Gastrocnemius medialis (tissue), 4 donors: ENCODE results near the gene ATP11B. TPM values are rescaled to one million over a fixed set of nuclear protein-coding genes. Genes with fewer than 3 reads are reported as not detected.

ENCODE experiments used
- ATAC-seq, 2 donors: fragments of 150-250 bp; one replicate each; pipeline ENCODE4 v1.9.1; 2016
- DNase-seq, 2 donors: peaks; one replicate each; pipeline ENCODE4 v3.0.0-alpha.2; 2019
- H3K27ac ChIP-seq, 4 donors: fragments of 200-600 bp; sonication (generic); 1 replicate in 1 of 4; 2 replicates in 3 of 4; pipeline ENCODE4 v1.5.1; 2016 to 2018; ENCODE audit warnings: mild to moderate bottlenecking in 2 of 4, moderate library complexity in 1 of 4
- H3K27me3 ChIP-seq, 3 donors: fragments of 200-600 bp; sonication (generic) in 2 of 3; 1 replicate in 1 of 3; 2 replicates in 2 of 3; pipeline versions ENCODE4 v1.5.1 to v1.6.0; 2016 to 2019; ENCODE audit warnings: mild to moderate bottlenecking in 1 of 3, moderate library complexity in 1 of 3
- H3K36me3 ChIP-seq, 2 donors: fragments of 200-600 bp; sonication (generic) in 1 of 2; one replicate each; pipeline ENCODE4 v1.5.1; 2017 to 2018
- H3K4me1 ChIP-seq, 2 donors: fragments of 200-600 bp; sonication (generic) in 1 of 2; one replicate each; pipeline ENCODE4 v1.5.1; 2016 to 2017; ENCODE audit warnings: mild to moderate bottlenecking in 2 of 2
- H3K4me3 ChIP-seq, 4 donors: fragments of 200-600 bp; sonication (generic) in 3 of 4; 1 replicate in 1 of 4; 2 replicates in 3 of 4; pipeline ENCODE4 v1.5.1; 2016 to 2019; ENCODE audit warnings: mild to moderate bottlenecking in 2 of 4
- H3K9me3 ChIP-seq, 3 donors: fragments of 200-600 bp; sonication (generic) in 2 of 3; 1 replicate in 1 of 3; 2 replicates in 2 of 3; pipeline ENCODE4 v1.5.1; 2016 to 2019
- POLR2A ChIP-seq, 2 donors: fragments of 450-650 bp; IDR thresholded peaks; one replicate each; pipeline ENCODE4 v1.6.1; 2017; ENCODE audit warnings: antibody characterized with exemption in 2 of 2, mild to moderate bottlenecking in 2 of 2, moderate library complexity in 2 of 2
- in situ Hi-C, 4 donors: fragments of 200-750 bp; cut with MboI; loops; one replicate each; pipeline versions ENCODE4 v1.15.0 to v1.8.0; 2017; ENCODE audit warnings: low sequenced_read_pairs in 4 of 4
- intact Hi-C: fragments of 100-400 bp; cut with DNase I; formaldehyde crosslinking; loops from one replicate; pipeline ENCODE4 v1.15.1; 2023; ENCODE audit warnings: low total_unique reads
- total RNA-seq, 4 donors: library from RNA; depleted of rRNA; stranded (reverse); fragments of >200 nt; gene quantifications; one replicate each; pipeline versions ENCODE4 v1.1.0 to v1.2.3, GENCODE V29; 2016
- TF ChIP-seq, protein P1 (sequence below), 5 experiments: fragments of 450-650 bp in 3 of 5; fragments of 200-600 bp in 2 of 5; sonication (generic) in 2 of 5; IDR thresholded peaks in 4 of 5; conservative IDR thresholded peaks in 1 of 5; 1 replicate in 4 of 5; 2 replicates in 1 of 5; pipeline ENCODE4 v1.5.1; 2016 to 2019; ENCODE audit warnings: antibody characterized with exemption in 5 of 5, mild to moderate bottlenecking in 3 of 5, moderate library complexity in 3 of 5

ATP11B gene
- total RNA-seq, 4 donors from 2014 or later = 16.3 to 44.6 (median 23.4) TPM

DNA sequence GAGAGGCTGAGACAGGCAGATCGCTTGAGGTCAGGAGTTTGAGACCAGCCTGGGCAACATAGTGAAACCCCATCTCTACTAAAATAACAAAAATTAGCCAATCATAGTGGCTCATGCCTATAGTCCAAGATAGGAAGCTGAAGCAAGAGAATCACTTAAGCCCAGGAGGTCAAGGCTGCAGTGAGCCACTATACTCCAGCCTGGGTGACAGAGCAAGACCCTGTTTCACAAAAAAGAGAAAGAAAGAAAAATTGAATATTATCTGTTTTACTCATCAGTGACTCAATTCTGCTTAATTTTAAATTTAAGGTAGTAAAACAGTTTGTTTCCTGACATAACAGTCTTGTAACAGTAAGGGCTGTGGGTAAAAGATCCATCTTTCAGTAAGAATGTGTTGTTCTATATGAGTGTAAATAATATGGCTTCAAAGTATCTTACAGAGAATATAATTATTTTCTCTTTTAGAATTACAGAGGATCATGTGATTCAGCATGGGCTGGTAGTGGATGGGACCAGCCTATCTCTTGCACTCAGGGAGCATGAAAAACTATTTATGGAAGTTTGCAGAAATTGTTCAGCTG lies 85.8 kb downstream of the ATP11B start:
- no peak for ATAC-seq
- in situ Hi-C loops = no loop called here

DNA sequence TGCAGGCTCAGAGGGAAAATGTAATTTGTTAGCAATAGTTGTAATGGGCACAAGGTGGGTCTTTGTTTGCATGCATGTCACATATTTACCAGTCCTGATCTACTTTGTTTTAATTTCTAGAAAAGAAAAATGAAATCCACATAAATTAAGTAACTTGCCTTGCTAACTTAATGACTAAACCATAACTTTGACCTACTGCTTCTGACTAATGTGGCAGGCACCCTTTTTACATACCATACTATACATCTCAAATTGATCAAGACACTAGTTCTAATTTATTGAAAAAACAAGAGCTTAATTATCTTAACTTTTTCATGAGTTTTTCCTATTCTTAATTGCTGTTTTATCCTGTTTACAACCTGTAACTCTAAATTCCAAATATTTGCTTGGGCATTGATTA lies 93.2 kb downstream of the ATP11B start:
- H3K27ac ChIP-seq = no peak overlapping the region
- H3K36me3 ChIP-seq = peaks cover 3 to 41% of the 10 kb centered on the region in 2 donors
- H3K9me3 ChIP-seq = no peaks in the 10 kb centered on the region
- H3K4me1 ChIP-seq = no peaks in the 10 kb centered on the region
- H3K4me3 ChIP-seq = no peak overlapping the region
- DNase-seq (no peak), ATAC-seq (no peak)
- TF ChIP-seq, protein P1, sequence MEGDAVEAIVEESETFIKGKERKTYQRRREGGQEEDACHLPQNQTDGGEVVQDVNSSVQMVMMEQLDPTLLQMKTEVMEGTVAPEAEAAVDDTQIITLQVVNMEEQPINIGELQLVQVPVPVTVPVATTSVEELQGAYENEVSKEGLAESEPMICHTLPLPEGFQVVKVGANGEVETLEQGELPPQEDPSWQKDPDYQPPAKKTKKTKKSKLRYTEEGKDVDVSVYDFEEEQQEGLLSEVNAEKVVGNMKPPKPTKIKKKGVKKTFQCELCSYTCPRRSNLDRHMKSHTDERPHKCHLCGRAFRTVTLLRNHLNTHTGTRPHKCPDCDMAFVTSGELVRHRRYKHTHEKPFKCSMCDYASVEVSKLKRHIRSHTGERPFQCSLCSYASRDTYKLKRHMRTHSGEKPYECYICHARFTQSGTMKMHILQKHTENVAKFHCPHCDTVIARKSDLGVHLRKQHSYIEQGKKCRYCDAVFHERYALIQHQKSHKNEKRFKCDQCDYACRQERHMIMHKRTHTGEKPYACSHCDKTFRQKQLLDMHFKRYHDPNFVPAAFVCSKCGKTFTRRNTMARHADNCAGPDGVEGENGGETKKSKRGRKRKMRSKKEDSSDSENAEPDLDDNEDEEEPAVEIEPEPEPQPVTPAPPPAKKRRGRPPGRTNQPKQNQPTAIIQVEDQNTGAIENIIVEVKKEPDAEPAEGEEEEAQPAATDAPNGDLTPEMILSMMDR (IDR thresholded peaks at IDR 0.05 in 4 of 5, conservative IDR thresholded peaks at IDR 0.05 in 1 of 5) = no peak
- no peak for TF ChIP-seq POLR2A (IDR thresholded peaks at IDR 0.05)
- intact Hi-C loops = no loop called here
- in situ Hi-C loops = no loop called here
- H3K27me3 ChIP-seq = no peaks in the 10 kb centered on the region

More for the DNA sequence above, 85.8 kb downstream of the ATP11B start:
- Histone ChIP-seq H3K27ac (no peak overlapping the region), H3K9me3 (no peaks in the 10 kb centered on the region), H3K4me3 (no peak overlapping the region), H3K36me3 (peaks cover 0 to 61% of the 10 kb centered on the region in 2 donors), H3K27me3 (no peaks in the 10 kb centered on the region), H3K4me1 (no peaks in the 10 kb centered on the region)
- intact Hi-C loops = no loop called here
- TF ChIP-seq, protein P1 (IDR thresholded peaks at IDR 0.05 in 4 of 5, conservative IDR thresholded peaks at IDR 0.05 in 1 of 5) = no peak
- TF ChIP-seq POLR2A (IDR thresholded peaks at IDR 0.05) = no peak
- no peak for DNase-seq

DNA sequence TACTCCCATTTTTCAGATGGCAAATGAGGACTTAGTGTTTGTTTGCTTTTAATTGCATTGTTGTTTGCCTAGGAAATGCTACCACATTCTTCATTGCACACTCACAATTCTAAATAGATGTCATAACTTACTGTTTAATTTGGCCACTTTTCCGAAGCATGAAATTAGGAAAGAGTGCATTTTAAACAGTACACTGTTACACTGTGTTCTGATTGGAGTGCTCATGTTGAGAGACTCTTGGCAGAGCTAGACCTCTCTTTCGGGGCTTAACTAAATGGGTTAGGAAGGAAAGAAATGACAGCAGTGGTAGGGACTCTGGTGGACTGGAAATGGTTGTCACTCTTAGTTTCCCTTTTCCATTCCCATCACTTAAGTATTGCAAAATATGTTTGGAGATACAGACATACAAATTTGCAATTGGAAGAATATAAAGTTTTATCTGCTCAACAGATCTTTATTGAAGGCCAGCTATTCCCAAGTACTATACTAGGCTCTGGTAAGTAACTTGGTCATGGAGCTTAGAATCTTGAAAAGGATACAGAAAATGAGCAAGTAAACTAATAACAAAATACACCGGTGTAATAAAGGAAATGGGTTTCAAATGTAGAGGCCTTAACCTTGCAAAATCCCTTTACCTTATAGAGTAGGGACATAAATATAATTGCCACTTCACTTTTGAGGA lies 96.8 kb downstream of the ATP11B start:
- TF ChIP-seq, protein P1 (IDR thresholded peaks at IDR 0.05 in 4 of 5, conservative IDR thresholded peaks at IDR 0.05 in 1 of 5) = no peak
- TF ChIP-seq POLR2A (IDR thresholded peaks at IDR 0.05) = no peak
- ATAC-seq = no peak
- peaks cover 0 to 32% of the 10 kb centered on the region in 2 donors for H3K36me3 ChIP-seq
- H3K4me3 ChIP-seq = no peak overlapping the region
- intact Hi-C loops (no loop called here), in situ Hi-C loops (no loop called here)
- no peaks in the 10 kb centered on the region for H3K27me3 ChIP-seq
- H3K4me1 ChIP-seq = no peaks in the 10 kb centered on the region
- H3K27ac ChIP-seq = no peak overlapping the region
- H3K9me3 ChIP-seq = no peaks in the 10 kb centered on the region
- no peak for DNase-seq

DNA sequence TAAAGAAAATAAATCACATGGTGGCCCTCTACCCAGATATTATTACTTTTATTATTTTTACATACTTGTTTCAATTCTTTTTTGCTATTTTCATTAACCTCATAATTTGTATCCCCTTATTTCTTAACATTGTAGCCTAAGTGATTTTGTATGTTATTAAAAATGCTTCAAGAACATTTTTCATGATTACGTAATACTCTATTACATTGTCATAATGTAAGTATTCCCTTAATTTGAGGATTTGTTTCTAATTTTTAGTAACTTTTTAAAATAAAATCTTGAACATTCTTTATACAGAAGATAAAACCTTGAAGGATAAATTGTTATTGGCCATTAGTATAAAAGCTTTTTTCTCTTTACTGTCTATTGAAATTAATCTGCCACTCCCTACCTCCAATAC lies 98.1 kb downstream of the ATP11B start:
- in situ Hi-C loops = no loop called here
- intact Hi-C loops = no loop called here
- H3K9me3 ChIP-seq = no peaks in the 10 kb centered on the region
- peaks cover 0 to 32% of the 10 kb centered on the region in 2 donors for H3K36me3 ChIP-seq
- H3K4me1 ChIP-seq = peaks cover 7 to 8% of the 10 kb centered on the region in 2 donors
- no peak for ATAC-seq
- no peaks in the 10 kb centered on the region for H3K27me3 ChIP-seq
- no peak for DNase-seq
- H3K4me3 ChIP-seq = no peak overlapping the region
- H3K27ac ChIP-seq = no peak overlapping the region
- TF ChIP-seq, protein P1 (IDR thresholded peaks at IDR 0.05 in 4 of 5, conservative IDR thresholded peaks at IDR 0.05 in 1 of 5) = no peak
- no peak for TF ChIP-seq POLR2A (IDR thresholded peaks at IDR 0.05)
